WI38 (cell line): ENCODE results near the gene SSR1.
A peak's percentile ranks its signal among the peaks of the same experiment; 100 is the strongest.

Experiments
- H3K4me3 ChIP-seq: 2 replicates; pipeline ENCODE4 v1.5.1; 2011; ENCODE audit warnings: low read depth, mild to moderate bottlenecking, control low read depth, low read length
- CTCF ChIP-seq: IDR thresholded peaks from 2 replicates; pipeline ENCODE4 v1.5.1; 2012; ENCODE audit warnings: low read depth, mild to moderate bottlenecking, control low read depth, low read length

Gene SSR1

DNA sequence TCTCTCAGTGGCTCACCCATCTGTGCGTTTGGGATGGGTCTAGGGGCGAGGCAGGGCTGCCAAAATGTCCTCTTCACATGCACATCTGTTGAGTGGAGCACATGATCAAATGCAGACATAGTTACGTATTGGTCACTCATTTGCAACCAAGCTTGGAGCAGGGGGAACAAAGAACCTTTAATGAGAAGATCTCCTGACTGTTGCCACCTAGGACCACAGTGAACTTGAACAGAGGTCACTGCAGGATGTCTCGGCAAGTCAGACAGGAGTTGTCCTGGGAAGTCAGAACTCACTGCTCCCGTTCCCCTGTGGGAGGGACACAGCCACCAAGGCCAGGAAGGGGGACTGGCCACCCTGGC lies 73.4 kb downstream of the SSR1 start:
- H3K4me3 ChIP-seq, result no peak overlapping the region
- TF ChIP-seq CTCF, result no peak

DNA sequence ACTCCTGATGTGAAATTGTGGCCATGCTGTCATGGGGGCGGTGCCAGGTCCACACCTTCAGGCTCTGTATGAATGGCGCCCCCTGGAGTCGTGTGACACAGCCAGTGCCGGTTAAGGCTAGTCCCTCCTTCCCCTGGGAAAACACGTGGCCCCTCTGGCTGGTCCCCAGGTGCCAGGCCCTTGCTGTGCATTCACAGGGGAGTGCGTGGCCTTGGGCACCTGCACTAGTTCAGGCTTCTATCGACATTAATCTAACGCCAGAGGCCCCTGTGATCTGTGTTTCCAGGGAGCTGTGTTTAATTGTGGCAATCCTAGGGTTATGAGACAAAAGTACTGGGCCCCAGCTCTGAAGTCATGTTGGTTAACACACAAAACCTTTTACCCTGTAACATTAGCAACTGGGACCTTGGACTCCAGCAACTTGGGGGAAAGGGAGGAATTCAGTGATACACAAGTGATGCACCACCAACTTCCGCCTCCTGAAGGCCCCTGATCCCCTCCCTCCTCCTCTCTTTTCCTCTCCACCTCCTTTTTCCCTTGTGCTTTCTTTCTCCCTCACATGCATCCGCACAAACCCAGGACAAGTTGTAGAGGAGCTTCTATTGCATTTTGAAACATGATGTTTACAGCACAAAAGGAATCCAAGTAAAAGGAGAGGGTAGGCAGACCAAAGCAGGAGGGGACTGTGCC lies 74.0 kb downstream of the SSR1 start:
- H3K4me3 ChIP-seq, result no peak overlapping the region
- TF ChIP-seq CTCF, result peak; percentile 55

- TF ChIP-seq CTCF, result no peak
- H3K4me3 ChIP-seq, result no peak overlapping the region
Measured at GRCh38 chr6:7238526-7238899, 74.5 kb downstream of the SSR1 start.

DNA sequence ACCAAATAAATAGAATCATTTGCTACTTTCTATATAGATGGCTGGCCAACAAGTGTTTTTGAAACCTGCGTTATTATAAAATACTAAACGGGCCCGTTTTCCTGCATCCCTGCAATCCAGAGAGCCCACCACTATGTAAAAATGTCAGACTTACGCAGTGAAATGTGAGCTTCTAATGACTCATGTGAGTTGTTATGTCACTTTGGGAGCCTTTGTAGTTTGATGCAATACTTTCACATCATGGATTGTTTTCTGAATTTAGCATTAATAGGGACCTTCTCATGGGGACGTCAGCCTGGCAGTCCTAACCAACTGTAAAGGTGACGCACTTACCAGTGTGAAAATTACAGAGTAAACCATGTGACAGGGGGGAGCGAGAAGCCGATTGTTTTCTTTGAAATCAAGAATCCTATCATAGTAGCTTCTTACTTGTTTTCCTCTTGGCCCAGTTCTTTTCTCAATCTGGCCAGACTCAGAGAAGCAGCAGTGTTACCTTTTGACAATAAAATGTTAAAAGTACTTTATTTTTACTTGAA lies 75.3 kb downstream of the SSR1 start:
- no peak for TF ChIP-seq CTCF
- no peak overlapping the region for H3K4me3 ChIP-seq

DNA sequence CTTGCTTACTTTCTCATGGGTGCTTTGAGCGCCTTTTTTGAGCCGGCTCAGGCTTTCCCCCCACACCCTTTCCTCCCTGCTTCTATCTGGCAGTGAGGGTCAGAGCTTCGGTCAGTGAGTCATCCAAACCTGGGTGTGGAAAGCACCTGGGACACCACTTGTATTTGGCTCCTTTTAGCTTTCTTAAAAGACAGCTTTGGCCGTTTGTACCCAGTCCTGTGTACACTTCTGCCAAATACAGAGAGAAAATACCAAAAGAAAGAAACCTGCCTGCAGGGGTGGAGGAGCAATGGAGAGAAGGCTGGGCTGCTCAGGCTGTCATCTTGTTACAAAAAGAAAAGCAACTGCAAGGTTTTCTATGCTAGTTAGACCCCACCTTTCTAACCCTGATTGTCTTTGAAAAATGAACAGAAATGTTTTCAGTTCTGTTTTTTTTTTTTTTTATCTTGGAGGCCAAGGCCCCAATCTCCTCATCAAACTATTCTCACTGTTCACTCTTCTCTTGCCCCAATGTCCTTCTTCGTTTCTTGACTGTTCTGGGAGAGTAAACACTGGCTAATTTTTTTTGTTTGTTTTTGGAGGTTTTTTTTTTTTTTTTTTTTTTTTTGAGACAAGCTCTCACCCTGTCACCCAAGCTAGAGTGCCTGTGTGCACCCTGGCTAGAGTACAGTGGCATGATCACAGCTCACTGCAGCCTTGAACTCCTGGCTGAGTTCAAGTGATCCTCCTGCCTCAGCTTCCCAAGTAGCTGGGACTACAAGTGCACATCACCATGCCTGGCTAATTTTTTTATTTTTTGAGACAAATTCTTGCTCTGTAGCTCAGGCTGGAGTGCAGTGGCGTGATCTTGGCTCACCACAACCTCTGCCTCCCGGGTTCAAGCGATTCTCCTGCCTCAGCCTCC lies 76.4 kb downstream of the SSR1 start:
- no peak for TF ChIP-seq CTCF
- no peak overlapping the region for H3K4me3 ChIP-seq

GRCh38 chr6:7235712-7236305 lies 77.2 kb downstream of the SSR1 start:
- no peak overlapping the region for H3K4me3 ChIP-seq
- no peak for TF ChIP-seq CTCF
